MM.1S (cell line): ENCODE results near the gene CUZD1.

Experiments used
- DNase-seq: peaks from one replicate; pipeline ENCODE4 v3.0.0-alpha.2; 2015
- H2AFZ ChIP-seq: fragments of 300-600 bp; sonication (generic); 2 replicates; pipeline ENCODE4 v1.6.0; 2016; ENCODE audit warnings: antibody characterized with exemption, low read length
- H3F3A ChIP-seq: fragments of 300-600 bp; sonication (generic); 2 replicates; pipeline ENCODE4 v1.6.1; 2016; ENCODE audit warnings: mild to moderate bottlenecking, antibody characterized with exemption, low read length, moderate library complexity, mixed read lengths; ENCODE audit not compliant: insufficient read depth
- H3K27ac ChIP-seq: fragments of 300-600 bp; sonication (generic); 2 replicates; pipeline ENCODE4 v1.5.1; 2016; ENCODE audit warnings: mild to moderate bottlenecking, low read length
- H3K27me3 ChIP-seq: fragments of 300-600 bp; sonication (generic); replicated peaks from 2 replicates; pipeline ENCODE4 v1.6.0; 2016; ENCODE audit warnings: low read length; ENCODE audit not compliant: insufficient read depth
- H3K36me3 ChIP-seq: fragments of 300-600 bp; sonication (generic); replicated peaks from 2 replicates; pipeline ENCODE4 v1.6.1; 2016; ENCODE audit warnings: mild to moderate bottlenecking, low read length, mixed read lengths; ENCODE audit not compliant: insufficient read depth
- H3K4me1 ChIP-seq: fragments of 300-600 bp; sonication (generic); 2 replicates; pipeline ENCODE4 v1.6.1; 2016; ENCODE audit warnings: low read length, mixed read lengths
- H3K4me2 ChIP-seq: fragments of 300-600 bp; sonication (generic); 2 replicates; pipeline ENCODE4 v1.6.0; 2016; ENCODE audit warnings: low read depth, low read length
- H3K4me3 ChIP-seq: fragments of 300-600 bp; sonication (generic); 2 replicates; pipeline ENCODE4 v1.5.1; 2016; ENCODE audit warnings: low read length, mixed read lengths
- H3K79me2 ChIP-seq: fragments of 300-600 bp; sonication (generic); 2 replicates; pipeline ENCODE4 v1.6.1; 2016; ENCODE audit warnings: mixed run types, low read length, mixed read lengths
- H3K9ac ChIP-seq: fragments of 300-600 bp; sonication (generic); 2 replicates; pipeline ENCODE4 v1.6.1; 2016; ENCODE audit warnings: low read length, mixed read lengths
- H3K9me2 ChIP-seq: fragments of 300-600 bp; sonication (generic); replicated peaks from 2 replicates; pipeline ENCODE4 v1.6.1; 2016; ENCODE audit warnings: mild to moderate bottlenecking, low read length, mixed read lengths; ENCODE audit not compliant: insufficient read depth
- H3K9me3 ChIP-seq: fragments of 300-600 bp; sonication (generic); replicated peaks from 2 replicates; pipeline ENCODE4 v1.6.1; 2016; ENCODE audit warnings: mild to moderate bottlenecking, low read length, mixed read lengths; ENCODE audit not compliant: insufficient read depth
- H4K20me1 ChIP-seq: fragments of 300-600 bp; sonication (generic); 2 replicates; pipeline ENCODE4 v1.6.1; 2016; ENCODE audit warnings: mild to moderate bottlenecking, low read length, moderate library complexity, mixed read lengths; ENCODE audit not compliant: insufficient read depth
- CTCF ChIP-seq: fragments of 300-600 bp; sonication (generic); IDR thresholded peaks from 2 replicates; pipeline ENCODE4 v1.5.1; 2016; ENCODE audit warnings: antibody characterized with exemption, low read length, mixed read lengths
- EZH2 ChIP-seq: fragments of 300-600 bp; sonication (generic); optimal IDR thresholded peaks from 2 replicates; pipeline ENCODE3; 2017; ENCODE audit warnings: low read depth, mild to moderate bottlenecking, antibody characterized with exemption, low read length, mixed read lengths
- EZH2phosphoT487 ChIP-seq: fragments of 300-600 bp; sonication (generic); IDR thresholded peaks from 2 replicates; pipeline ENCODE4 v1.6.1; 2018; ENCODE audit warnings: antibody characterized with exemption, low read length

Gene CUZD1

GRCh38 chr10:122849090-122849489 is 3.4 kb upstream of the CUZD1 start:
- no peak overlapping the region for H2AFZ ChIP-seq
- DNase-seq: no peak
- no peaks in the 10 kb centered on the region for H4K20me1 ChIP-seq
- H3K4me2 ChIP-seq: no peak overlapping the region
- H3K4me1 ChIP-seq: peaks cover 6% of the 10 kb centered on the region; the same call in 1 of the 2 replicates
- H3K9me2 ChIP-seq: no peaks in the 10 kb centered on the region
- H3K9ac ChIP-seq: no peak overlapping the region
- no peaks in the 10 kb centered on the region for H3K79me2 ChIP-seq
- H3K9me3 ChIP-seq: no peaks in the 10 kb centered on the region
- no peak for TF ChIP-seq EZH2phosphoT487
- no peak for TF ChIP-seq EZH2
- no peak for TF ChIP-seq CTCF
- H3F3A ChIP-seq: no peaks in the 10 kb centered on the region
- H3K27ac ChIP-seq: no peak overlapping the region
- H3K27me3 ChIP-seq: no peaks in the 10 kb centered on the region
- H3K4me3 ChIP-seq: no peak overlapping the region
- H3K36me3 ChIP-seq: no peaks in the 10 kb centered on the region

- Histone ChIP-seq H3K4me2 (no peak overlapping the region), H3K27ac (no peak overlapping the region), H3K4me1 (no peaks in the 10 kb centered on the region), H2AFZ (no peak overlapping the region), H3K9me2 (no peaks in the 10 kb centered on the region), H3K9ac (no peak overlapping the region), H4K20me1 (no peaks in the 10 kb centered on the region), H3K4me3 (no peak overlapping the region), H3F3A (no peaks in the 10 kb centered on the region), H3K36me3 (no peaks in the 10 kb centered on the region), H3K9me3 (no peaks in the 10 kb centered on the region), H3K27me3 (no peaks in the 10 kb centered on the region), H3K79me2 (no peaks in the 10 kb centered on the region)
- DNase-seq: no peak
- TF ChIP-seq EZH2 (no peak), EZH2phosphoT487 (no peak), CTCF (no peak)
Observed at GRCh38 chr10:122847782-122848604, 2.3 kb upstream of the CUZD1 start.

GRCh38 chr10:122844146-122844545 is 1.5 kb downstream of the CUZD1 start:
- Histone ChIP-seq H3K9ac (no peak overlapping the region), H3K4me1 (no peaks in the 10 kb centered on the region), H2AFZ (no peak overlapping the region), H3K36me3 (no peaks in the 10 kb centered on the region), H3K4me2 (no peak overlapping the region), H3K79me2 (no peaks in the 10 kb centered on the region), H3K27ac (no peak overlapping the region), H4K20me1 (no peaks in the 10 kb centered on the region), H3K27me3 (no peaks in the 10 kb centered on the region), H3K9me2 (no peaks in the 10 kb centered on the region), H3K9me3 (no peaks in the 10 kb centered on the region), H3F3A (no peaks in the 10 kb centered on the region), H3K4me3 (no peak overlapping the region)
- no peak for DNase-seq
- no peak for TF ChIP-seq EZH2
- TF ChIP-seq EZH2phosphoT487: no peak
- TF ChIP-seq CTCF: no peak
